ENCODE measurements around the gene SLC25A1. TPM values are rescaled to one million over a fixed set of nuclear protein-coding genes. Genes with fewer than 3 reads are reported as not detected.
A peak's percentile ranks its signal among the peaks of the same experiment; 100 is the strongest.

Gene SLC25A1
- total RNA-seq, 6 experiments from 2014 or later = 80.2 to 128 (median 114) TPM

- H3K4me1 ChIP-seq = peaks cover 0 to 53% (median 28%) of the 10 kb centered on the region in 4 donors
Observed at GRCh38 chr22:19178065-19178656, 375 bp downstream of the SLC25A1 start.

GRCh38 chr22:19177164-19178064 lies 1.1 kb downstream of the SLC25A1 start:
- H3K27ac ChIP-seq = peak overlapping the region; percentile 73 to 84 (median 79)
- no peaks in the 10 kb centered on the region for H3K27me3 ChIP-seq
- TF ChIP-seq CTCF (IDR thresholded peaks at IDR 0.05) (no peak), POLR2A (IDR thresholded peaks at IDR 0.05) (no peak)
- intact Hi-C loops (cut with DNase I) = loop anchor here in 1 of 2 donors (5.0 kb wide), 1 partner anchor 110 kb away; no protein-coding TSS in a partner anchor
- H3K4me1 ChIP-seq = peaks cover 0 to 61% (median 31%) of the 10 kb centered on the region in 4 donors
- H3K4me3 ChIP-seq = peak overlapping the region; percentile 83 to 93 (median 89)
- no peaks in the 10 kb centered on the region for H3K9me3 ChIP-seq
- DNase-seq = peak in 2 of 3 donors; percentile 75 to 76
- H3K36me3 ChIP-seq = no peaks in the 10 kb centered on the region
- peak in 3 of 4 donors; percentile 5 to 28 (median 21) for ATAC-seq
- 5% methylated on average over 11 of the region's 55 CpGs for WGBS (ENCODE audit: insufficient coverage, low coverage, low lambda C conversion rate, missing lambda C conversion rate)

More at GRCh38 chr22:19178065-19178656, 375 bp downstream of the SLC25A1 start:
- ATAC-seq (peak; percentile 6 to 24 (median 16)), DNase-seq (peak in 2 of 3 donors; percentile 75 to 79)
- intact Hi-C loops (cut with DNase I) = loop anchor here in 1 of 2 donors (5.0 kb wide), 1 partner anchor 109 kb away; no protein-coding TSS in a partner anchor
- H3K9me3 ChIP-seq = no peaks in the 10 kb centered on the region
- H3K4me3 ChIP-seq = peak overlapping the region; percentile 83 to 93 (median 89)
- no CpG with 5 or more reads among the region's 80 CpGs for WGBS (ENCODE audit: insufficient coverage, low coverage, low lambda C conversion rate, missing lambda C conversion rate)
- no peak for TF ChIP-seq POLR2A (IDR thresholded peaks at IDR 0.05)
- no peak for TF ChIP-seq CTCF (IDR thresholded peaks at IDR 0.05)
- no peaks in the 10 kb centered on the region for H3K36me3 ChIP-seq
- H3K27me3 ChIP-seq = no peaks in the 10 kb centered on the region
- peak overlapping the region; percentile 73 to 84 (median 79) for H3K27ac ChIP-seq

GRCh38 chr22:19176732-19177131 lies 1.8 kb downstream of the SLC25A1 start:
- no CpG with 5 or more reads among the region's 12 CpGs for WGBS (ENCODE audit: insufficient coverage, low coverage, low lambda C conversion rate, missing lambda C conversion rate)

More at GRCh38 chr22:19176732-19177131, 1.8 kb downstream of the SLC25A1 start:
- Histone ChIP-seq H3K4me3 (peak overlapping the region in 2 of 3 donors; percentile 89 to 93), H3K4me1 (peaks cover 0 to 65% (median 32%) of the 10 kb centered on the region in 4 donors), H3K27me3 (no peaks in the 10 kb centered on the region), H3K27ac (peak overlapping the region in 2 of 3 donors; percentile 73 to 84), H3K36me3 (no peaks in the 10 kb centered on the region), H3K9me3 (no peaks in the 10 kb centered on the region)
- intact Hi-C loops (cut with DNase I) = loop anchor here in 1 of 2 donors (5.0 kb wide), 1 partner anchor 111 kb away; no protein-coding TSS in a partner anchor
- ATAC-seq (no peak), DNase-seq (no peak)
- no peak for TF ChIP-seq POLR2A (IDR thresholded peaks at IDR 0.05)
- no peak for TF ChIP-seq CTCF (IDR thresholded peaks at IDR 0.05)
